Caco-2 (cell line): ENCODE data around the gene NPTN. TPM values are rescaled to one million over a fixed set of nuclear protein-coding genes. Genes with fewer than 3 reads are reported as not detected.
"Not testable (repeated sequence)": the region's sequence is repeated elsewhere in the genome, so short reads cannot be mapped to it uniquely, and the experiment has no call there.

Experiments used
- BruUV-seq: library from RNA; stranded (reverse); fragments of 400-500 nt; replicated peaks from 2 replicates; lab custom pipeline; 2021; lab: Mats Ljungman, UMichigan
- CTCF ChIA-PET: fragments of 300-600 bp; sonication (Branson Sonifier 250); formaldehyde crosslinking; loops from one replicate; lab custom pipeline; 2022; ENCODE audit warnings: antibody characterized with exemption; lab: Charles Lee
- POLR2A ChIA-PET: fragments of 300-600 bp; sonication (Branson Sonifier 250); formaldehyde crosslinking; loops from one replicate; lab custom pipeline; 2022; ENCODE audit warnings: antibody characterized with exemption; lab: Charles Lee
- DNase-seq, 2 experiments: peaks; one replicate each; pipeline versions ENCODE4 v3.0.0 to v3.0.0-alpha.2; 2020 to 2022
- H3K27me3 ChIP-seq: replicated peaks from 2 replicates; pipeline ENCODE4 v1.6.0; 2011; ENCODE audit warnings: low read length; ENCODE audit not compliant: control insufficient read depth, insufficient read depth
- H3K36me3 ChIP-seq: 2 replicates; pipeline ENCODE4 v1.5.1; 2011; ENCODE audit warnings: low read length; ENCODE audit not compliant: control insufficient read depth, insufficient read depth
- H3K4me1 ChIP-seq: fragments of 250-450 bp; sonication (Bioruptor Pico); 2 replicates; pipeline ENCODE4 v1.5.1; 2020; ENCODE audit warnings: mild to moderate bottlenecking
- H3K4me3 ChIP-seq: 2 replicates; pipeline ENCODE4 v1.5.1; 2011; ENCODE audit warnings: low read depth, mild to moderate bottlenecking, control low read depth, low read length
- H3K9me3 ChIP-seq: fragments of 250-450 bp; sonication (Bioruptor Pico); 2 replicates; pipeline ENCODE4 v1.5.1; 2020; ENCODE audit warnings: mild to moderate bottlenecking, moderate library complexity
- H3K27ac Mint-ChIP-seq: one replicate; pipeline ENCODE4 v1.8.0; 2022; ENCODE audit warnings: mixed read lengths; ENCODE audit not compliant: unreplicated experiment
- H3K27me3 Mint-ChIP-seq: one replicate; pipeline ENCODE4 v1.8.0; 2022; ENCODE audit warnings: mixed read lengths; ENCODE audit not compliant: insufficient read depth, unreplicated experiment
- H3K36me3 Mint-ChIP-seq: one replicate; pipeline ENCODE4 v1.8.0; 2022; ENCODE audit warnings: mild to moderate bottlenecking, mixed read lengths; ENCODE audit not compliant: insufficient read depth, unreplicated experiment
- H3K4me1 Mint-ChIP-seq: one replicate; pipeline ENCODE4 v1.8.0; 2022; ENCODE audit warnings: low read depth, mixed read lengths; ENCODE audit not compliant: unreplicated experiment
- H3K4me3 Mint-ChIP-seq: one replicate; pipeline ENCODE4 v1.8.0; 2022; ENCODE audit warnings: mild to moderate bottlenecking, moderate library complexity, mixed read lengths; ENCODE audit not compliant: unreplicated experiment
- H3K9me3 Mint-ChIP-seq: one replicate; pipeline ENCODE4 v1.8.0; 2022; ENCODE audit warnings: mixed read lengths; ENCODE audit not compliant: unreplicated experiment
- intact Hi-C: fragments of 100-400 bp; cut with micrococcal nuclease; formaldehyde crosslinking; loops from one replicate; pipeline ENCODE4 v1.10.0; 2022; ENCODE audit not compliant: unreplicated experiment
- total RNA-seq: library from RNA; stranded (reverse); gene quantifications from 2 replicates; pipeline ENCODE4 v1.2.3, GENCODE V29; 2022
- TF ChIP-seq, protein P1 (sequence below), 2 experiments: fragments of 200-600 bp in 1 of 2; IDR thresholded peaks; 1 replicate in 1 of 2; 2 replicates in 1 of 2; pipeline versions ENCODE4 v1.5.1 to v1.8.0; 2011 to 2022; ENCODE audit warnings: antibody characterized with exemption in 1 of 2, control low read depth in 1 of 2, inconsistent platforms in 1 of 2, low read depth in 1 of 2, low read length in 1 of 2, mild to moderate bottlenecking in 1 of 2, moderate library complexity in 1 of 2; ENCODE audit not compliant: insufficient read depth in 1 of 2, severe bottlenecking in 1 of 2, unreplicated experiment in 1 of 2

NPTN gene
- total RNA-seq, 1 experiment from 2014 or later, result 124 TPM

DNA sequence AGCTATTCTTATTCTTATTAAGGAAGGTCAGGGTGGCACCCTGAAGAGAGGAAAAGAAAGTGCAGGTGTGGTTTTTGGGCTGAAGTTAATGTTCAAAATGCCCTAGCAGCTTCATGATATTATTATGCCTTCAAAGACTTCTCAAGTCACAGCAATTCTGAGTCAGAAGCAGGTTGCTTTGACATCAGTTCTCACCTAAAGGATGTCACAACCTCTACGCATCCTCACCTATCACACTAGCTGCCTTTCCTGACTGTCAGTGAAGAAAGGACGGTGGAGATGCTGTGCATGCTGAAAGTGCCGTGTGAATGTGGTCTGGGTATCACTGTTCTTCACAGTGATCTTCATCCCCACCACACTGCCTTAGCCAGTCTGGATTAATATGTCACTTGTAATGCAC, 49.6 kb downstream of the NPTN start:
- no TSS peak for BruUV-seq
- peaks cover 46% of the 10 kb centered on the region for H3K36me3 Mint-ChIP-seq

DNA sequence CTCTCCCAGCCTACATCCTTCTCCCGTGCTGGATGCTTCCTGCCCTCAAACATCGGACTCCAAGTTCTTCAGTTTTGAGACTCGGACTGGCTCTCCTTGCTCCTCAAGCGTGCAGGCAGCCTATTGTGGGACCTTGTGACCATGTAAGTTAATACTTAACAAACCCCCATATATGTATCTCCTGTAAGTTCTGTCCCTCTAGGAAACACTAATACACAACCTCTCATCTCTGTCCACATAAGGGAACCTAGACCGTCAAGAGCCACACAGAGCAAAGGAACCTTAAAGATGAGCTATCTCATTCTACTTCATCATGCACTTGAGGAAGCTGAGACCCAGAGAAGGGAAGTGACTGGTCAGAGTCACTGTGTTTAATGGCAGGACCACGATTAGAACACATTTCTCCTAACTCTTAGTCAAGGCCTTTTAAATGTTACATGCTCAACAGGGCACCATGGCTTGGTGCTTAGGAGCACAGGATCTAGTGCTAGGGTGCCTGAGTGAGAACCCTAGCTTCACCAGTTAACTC, 50.3 kb downstream of the NPTN start:
- BruUV-seq, result no TSS peak
- no peak overlapping the region for H3K4me3 ChIP-seq
- Mint-ChIP-seq H3K27ac (no peak overlapping the region), H3K4me1 (no peaks in the 10 kb centered on the region), H3K9me3 (no peaks in the 10 kb centered on the region), H3K27me3 (no peaks in the 10 kb centered on the region), H3K36me3 (peaks cover 49% of the 10 kb centered on the region), H3K4me3 (no peak overlapping the region)
- POLR2A ChIA-PET, result no interaction called here
- no peaks in the 10 kb centered on the region for H3K9me3 ChIP-seq
- DNase-seq, result no peak
- H3K4me1 ChIP-seq, result no peaks in the 10 kb centered on the region
- intact Hi-C loops, result no loop called here
- CTCF ChIA-PET, result no interaction called here
- H3K36me3 ChIP-seq, result peaks cover 1% of the 10 kb centered on the region; the same call in 1 of the 2 replicates
- TF ChIP-seq, protein P1, sequence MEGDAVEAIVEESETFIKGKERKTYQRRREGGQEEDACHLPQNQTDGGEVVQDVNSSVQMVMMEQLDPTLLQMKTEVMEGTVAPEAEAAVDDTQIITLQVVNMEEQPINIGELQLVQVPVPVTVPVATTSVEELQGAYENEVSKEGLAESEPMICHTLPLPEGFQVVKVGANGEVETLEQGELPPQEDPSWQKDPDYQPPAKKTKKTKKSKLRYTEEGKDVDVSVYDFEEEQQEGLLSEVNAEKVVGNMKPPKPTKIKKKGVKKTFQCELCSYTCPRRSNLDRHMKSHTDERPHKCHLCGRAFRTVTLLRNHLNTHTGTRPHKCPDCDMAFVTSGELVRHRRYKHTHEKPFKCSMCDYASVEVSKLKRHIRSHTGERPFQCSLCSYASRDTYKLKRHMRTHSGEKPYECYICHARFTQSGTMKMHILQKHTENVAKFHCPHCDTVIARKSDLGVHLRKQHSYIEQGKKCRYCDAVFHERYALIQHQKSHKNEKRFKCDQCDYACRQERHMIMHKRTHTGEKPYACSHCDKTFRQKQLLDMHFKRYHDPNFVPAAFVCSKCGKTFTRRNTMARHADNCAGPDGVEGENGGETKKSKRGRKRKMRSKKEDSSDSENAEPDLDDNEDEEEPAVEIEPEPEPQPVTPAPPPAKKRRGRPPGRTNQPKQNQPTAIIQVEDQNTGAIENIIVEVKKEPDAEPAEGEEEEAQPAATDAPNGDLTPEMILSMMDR (IDR thresholded peaks at IDR 0.05; ENCODE audit: insufficient read depth in 1 of 2, low read depth in 1 of 2, low read length in 1 of 2, severe bottlenecking in 1 of 2, unreplicated experiment in 1 of 2), result no peak
- no peaks in the 10 kb centered on the region for H3K27me3 ChIP-seq

More for the DNA sequence above, 49.6 kb downstream of the NPTN start:
- H3K4me3 ChIP-seq, result no peak overlapping the region
- POLR2A ChIA-PET, result no interaction called here
- no peaks in the 10 kb centered on the region for H3K27me3 ChIP-seq
- CTCF ChIA-PET, result no interaction called here
- H3K9me3 ChIP-seq, result no peaks in the 10 kb centered on the region
- Mint-ChIP-seq H3K4me3 (no peak overlapping the region), H3K4me1 (peaks cover 2% of the 10 kb centered on the region), H3K27me3 (no peaks in the 10 kb centered on the region), H3K27ac (no peak overlapping the region), H3K9me3 (no peaks in the 10 kb centered on the region)
- no peak for DNase-seq
- TF ChIP-seq, protein P1 (IDR thresholded peaks at IDR 0.05; ENCODE audit: insufficient read depth in 1 of 2, low read depth in 1 of 2, low read length in 1 of 2, severe bottlenecking in 1 of 2, unreplicated experiment in 1 of 2), result no peak
- H3K4me1 ChIP-seq, result no peaks in the 10 kb centered on the region
- H3K36me3 ChIP-seq, result peaks cover 1% of the 10 kb centered on the region; the same call in 1 of the 2 replicates
- intact Hi-C loops, result no loop called here

- CTCF ChIA-PET, result no interaction called here
- TF ChIP-seq, protein P1 (IDR thresholded peaks at IDR 0.05; ENCODE audit: insufficient read depth in 1 of 2, low read depth in 1 of 2, low read length in 1 of 2, severe bottlenecking in 1 of 2, unreplicated experiment in 1 of 2), result no peak
- no peaks in the 10 kb centered on the region for H3K27me3 ChIP-seq
- H3K4me1 ChIP-seq, result peaks cover 12% of the 10 kb centered on the region
- POLR2A ChIA-PET, result no interaction called here
- peaks cover 4% of the 10 kb centered on the region for H3K36me3 ChIP-seq
- DNase-seq, result no peak
- H3K9me3 Mint-ChIP-seq, result no peaks in the 10 kb centered on the region
- no peak overlapping the region for H3K27ac Mint-ChIP-seq
- no peak overlapping the region for H3K4me3 Mint-ChIP-seq
- BruUV-seq, result no TSS peak
- H3K27me3 Mint-ChIP-seq, result no peaks in the 10 kb centered on the region
- H3K4me3 ChIP-seq, result no peak overlapping the region
- peaks cover 10% of the 10 kb centered on the region for H3K4me1 Mint-ChIP-seq
- H3K9me3 ChIP-seq, result no peaks in the 10 kb centered on the region
- H3K36me3 Mint-ChIP-seq, result peaks cover 32% of the 10 kb centered on the region
- intact Hi-C loops, result no loop called here
Observed at GRCh38 chr15:73578026-73578425, 55.2 kb downstream of the NPTN start.

- not testable (repeated sequence) for H3K4me3 Mint-ChIP-seq
Observed at GRCh38 chr15:73577593-73577992, 55.6 kb downstream of the NPTN start.

More at GRCh38 chr15:73577593-73577992, 55.6 kb downstream of the NPTN start:
- Mint-ChIP-seq H3K36me3 (peaks cover 31% of the 10 kb centered on the region), H3K4me1 (peaks cover 14% of the 10 kb centered on the region)
- BruUV-seq, POLR2A ChIA-PET, H3K27me3 Mint-ChIP-seq, H3K36me3 ChIP-seq, intact Hi-C loops, H3K27ac Mint-ChIP-seq, H3K9me3 Mint-ChIP-seq, H3K9me3 ChIP-seq, H3K4me3 ChIP-seq, CTCF ChIA-PET, H3K27me3 ChIP-seq, DNase-seq: not testable (repeated sequence)
- H3K4me1 ChIP-seq, result peaks cover 17% of the 10 kb centered on the region
